ENCODE measurements around the gene FNIP2. TPM values are rescaled to one million over a fixed set of nuclear protein-coding genes. Genes with fewer than 3 reads are reported as not detected.

The FNIP2 gene
- total and polyA plus RNA-seq, 10 of the 15 experiments (the other 5 are each of a cell fraction or from before 2014, with no cell fraction given): 0.03 to 0.38 (median 0.15) TPM

- H3K4me2 ChIP-seq (ENCODE audit: control insufficient read depth, insufficient read depth): no peak overlapping the region
- FAIRE-seq (no peak), ATAC-seq (no peak), DNase-seq (ENCODE audit: low read depth, low spot score) (no peak)
- 85% methylated on average over 4 of the region's 4 CpGs for WGBS (ENCODE audit: insufficient coverage, insufficient replicate concordance, low lambda C conversion rate, missing lambda C conversion rate)
- ChIA-PET SMC1A (ENCODE audit: uncharacterized antibody, unreplicated experiment) (interaction anchor here (3.5 to 4.2 kb wide), 2 partner anchors 156 to 342 kb away, joined by 76 to 78 read pairs; no protein-coding TSS in a partner anchor), CTCF (no interaction called here), POLR2A (no interaction called here), RAD21 (ENCODE audit: unreplicated experiment) (interaction anchor here (4.3 to 4.8 kb wide), 2 partner anchors 157 to 344 kb away, joined by 25 to 80 read pairs; no protein-coding TSS in a partner anchor)
- no peak overlapping the region for H3K27ac ChIP-seq (ENCODE audit: control insufficient read depth, insufficient read depth)
- in situ Hi-C loops (cut with MboI): loop anchor here (5.0 kb wide), 3 partner anchors 318 to 588 kb away; no protein-coding TSS in a partner anchor
- H2AFZ ChIP-seq (ENCODE audit: control insufficient read depth, low read depth, low read length): no peak overlapping the region
- no peaks in the 10 kb centered on the region for H3K27me3 ChIP-seq (replicated peaks in 1 of 2; ENCODE audit: control insufficient read depth in 2 of 2, insufficient read depth in 2 of 2, low read length in 1 of 2)
- 0 out of 4 replicates have a peak, but pooled peaks cover 0 to 3% of the 10 kb centered on the region in 2 experiments for H3K36me3 ChIP-seq (ENCODE audit: control insufficient read depth in 2 of 2, insufficient read depth in 2 of 2, low read length in 1 of 2)
- H3K79me2 ChIP-seq (ENCODE audit: control insufficient read depth, insufficient read depth, low read length): no peaks in the 10 kb centered on the region
- TF ChIP-seq NKRF (conservative IDR thresholded peaks at IDR 0.05) (no peak), CEBPZ (IDR thresholded peaks at IDR 0.05; ENCODE audit: low read depth, low read length) (no peak), TCF7 (IDR thresholded peaks at IDR 0.05; ENCODE audit: borderline replicate concordance) (no peak), IRF3 (IDR thresholded peaks at IDR 0.05) (no peak), ZNF207 (IDR thresholded peaks at IDR 0.05; ENCODE audit: borderline replicate concordance) (no peak), NFIC (IDR thresholded peaks at IDR 0.05; ENCODE audit: low read depth, low read length) (no peak), RUNX3 (IDR thresholded peaks at IDR 0.05; ENCODE audit: low read length) (no peak), EED (IDR thresholded peaks at IDR 0.05; ENCODE audit: low read depth) (no peak), CUX1 (IDR thresholded peaks at IDR 0.05; ENCODE audit: insufficient replicate concordance, low read depth, low read length) (no peak), SMAD5 (IDR thresholded peaks at IDR 0.05; ENCODE audit: low read depth) (no peak)
- H3K9ac ChIP-seq (ENCODE audit: control insufficient read depth, insufficient read depth, low read length): no peak overlapping the region
- H4K20me1 ChIP-seq (ENCODE audit: control insufficient read depth, insufficient read depth): no peaks in the 10 kb centered on the region
- H3K4me3 ChIP-seq: no peak overlapping the region
- no TSS peak for BruUV-seq (replicated peaks)
- no peaks in the 10 kb centered on the region; the same call in 1 of the 3 replicates for H3K9me3 ChIP-seq (replicated peaks; ENCODE audit: control insufficient read depth, insufficient read depth, low read length)
- peaks cover 12% of the 10 kb centered on the region for H3K4me1 ChIP-seq (ENCODE audit: control insufficient read depth, insufficient read depth, low read length)
- intact Hi-C loops (cut with micrococcal nuclease; ENCODE audit: unreplicated experiment): loop anchor here (2.0 kb wide), 1 partner anchor 245 kb away; no protein-coding TSS in a partner anchor
These were observed 90.8 kb downstream of the FNIP2 start for GRCh38 chr4:158859661-158860060.

Data from GM12878 (cell line).